Mesangial cell (primary cell): ENCODE measurements around the gene ROCK1. TPM values are rescaled to one million over a fixed set of nuclear protein-coding genes. Genes with fewer than 3 reads are reported as not detected.

Experiments
- total RNA-seq: library from RNA; depleted of rRNA; stranded (reverse); fragments of >200 nt; gene quantifications from 2 replicates; pipeline ENCODE4 v1.2.3, GENCODE V29; 2015

Gene ROCK1
- 11.4 and 12.4 TPM in 2 replicates for total RNA-seq

GRCh38 chr18:21111346-21112139 lies at the start of gene ROCK1:
Gene ROCK1, minus strand, starts transcription at chr18:21111813. Its CDS starts 903 bp downstream, at chr18:21110910.

Other genes with a start within 250 kb of the ROCK1 start
- gene GREB1L, start 130.4 kb upstream of the ROCK1 start, total RNA-seq = 2.8 and 4.1 TPM in 2 replicates